Prostate gland (tissue), 2 donors: ENCODE data around the gene IL24. TPM values are rescaled to one million over a fixed set of nuclear protein-coding genes. Genes with fewer than 3 reads are reported as not detected.

Experiments
- DNase-seq: peaks from one replicate; pipeline ENCODE4 v3.0.0-alpha.2; 2019; ENCODE audit warnings: low spot score
- H3K27ac ChIP-seq, 2 donors: fragments of 200-600 bp; sonication (generic); 2 replicates each; pipeline ENCODE4 v1.5.1; 2017 to 2019
- H3K27me3 ChIP-seq: fragments of 200-600 bp; sonication (generic); replicated peaks from 2 replicates; pipeline ENCODE4 v1.5.1; 2019; ENCODE audit not compliant: insufficient read depth
- H3K36me3 ChIP-seq, 2 donors: fragments of 200-600 bp; sonication (generic); 1 replicate in 1 of 2; 2 replicates in 1 of 2; pipeline versions ENCODE4 v1.5.1 to v1.8.1; 2017 to 2019
- H3K4me1 ChIP-seq: fragments of 200-600 bp; sonication (generic); replicated peaks from 2 replicates; pipeline ENCODE4 v1.5.1; 2019
- H3K4me3 ChIP-seq, 2 donors: fragments of 200-600 bp; sonication (generic); 2 replicates each; pipeline ENCODE4 v1.5.1; 2017 to 2019
- H3K9me3 ChIP-seq: fragments of 200-600 bp; sonication (generic); 2 replicates; pipeline ENCODE4 v1.5.1; 2017
- CTCF ChIP-seq, 4 experiments: fragments of 200-600 bp in 2 of 4; fragments of 450-650 bp in 2 of 4; sonication (generic) in 2 of 4; IDR thresholded peaks; 1 replicate in 3 of 4; 2 replicates in 1 of 4; pipeline ENCODE4 v1.5.1; 2016 to 2019; ENCODE audit warnings: antibody characterized with exemption in 4 of 4, mild to moderate bottlenecking in 2 of 4, moderate library complexity in 2 of 4
- POLR2A ChIP-seq: fragments of 450-650 bp; IDR thresholded peaks from one replicate; pipeline ENCODE4 v1.6.1; 2016; ENCODE audit warnings: antibody characterized with exemption, mild to moderate bottlenecking
- POLR2AphosphoS5 ChIP-seq: sonication (generic); formaldehyde crosslinking; IDR thresholded peaks from one replicate; pipeline ENCODE4 v1.6.1; 2017; ENCODE audit warnings: antibody characterized with exemption
- WGBS: methylation state at CpG from one replicate; pipeline ENCODE4 v1.1.5; 2018; 5-methylcytosine and 5-hydroxymethylcytosine counted together
- intact Hi-C: fragments of 100-400 bp; cut with DNase I; formaldehyde crosslinking; loops from one replicate; pipeline ENCODE4 v1.14.2; 2022
- total RNA-seq, 2 donors: library from RNA; depleted of rRNA; stranded (reverse); fragments of >200 nt; gene quantifications; one replicate each; pipeline ENCODE4 v1.1.0, GENCODE V29; 2016

IL24 gene
- total RNA-seq, 2 donors from 2014 or later = not detected

DNA sequence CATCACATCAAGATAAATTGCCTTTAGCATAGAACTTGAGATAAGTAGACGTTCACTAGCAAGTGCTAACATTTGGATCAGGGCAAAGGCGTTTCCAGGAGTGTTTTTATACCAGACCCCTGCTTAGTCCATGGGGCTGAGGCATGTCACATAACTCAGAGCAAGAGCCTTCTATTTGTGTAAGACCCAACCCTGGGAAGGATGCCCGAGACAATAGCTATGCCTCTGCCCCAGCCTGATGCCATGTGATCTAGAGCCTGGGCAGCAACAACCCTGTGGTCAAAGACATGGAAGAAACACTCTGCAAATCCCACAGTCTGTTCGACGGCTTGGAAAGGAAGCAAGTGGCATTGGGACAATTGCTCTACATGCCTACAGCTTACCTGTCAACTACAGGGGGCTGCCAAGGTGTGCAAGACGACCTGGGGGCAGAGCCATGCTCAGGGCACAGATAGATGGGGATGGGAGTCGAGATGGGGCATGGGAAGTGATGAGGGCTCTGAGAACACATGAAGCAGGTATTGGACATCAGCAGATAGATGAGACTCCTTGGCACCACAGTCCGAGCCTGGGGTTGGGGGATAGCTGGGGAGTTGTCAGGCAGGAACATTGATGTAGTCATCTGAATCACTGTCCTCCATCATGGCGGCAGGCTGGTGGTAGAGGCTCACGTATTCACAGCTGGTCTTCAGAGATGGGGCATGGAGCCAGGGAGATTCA, 7.3 kb downstream of the IL24 start:
- H3K9me3 ChIP-seq = no peaks in the 10 kb centered on the region
- H3K4me1 ChIP-seq = no peaks in the 10 kb centered on the region
- no peaks in the 10 kb centered on the region for H3K27me3 ChIP-seq
- TF ChIP-seq POLR2A (no peak), CTCF (IDR thresholded peaks at IDR 0.05) (no peak), POLR2AphosphoS5 (no peak)
- no peak for DNase-seq
- WGBS = 88% methylated on average over 10 of the region's 10 CpGs
- no peak overlapping the region for H3K27ac ChIP-seq
- H3K36me3 ChIP-seq = no peaks in the 10 kb centered on the region
- no peak overlapping the region for H3K4me3 ChIP-seq
- intact Hi-C loops = no loop called here

- H3K9me3 ChIP-seq = no peaks in the 10 kb centered on the region
- no peak overlapping the region for H3K4me3 ChIP-seq
- no peak for DNase-seq
- H3K36me3 ChIP-seq = no peaks in the 10 kb centered on the region
- intact Hi-C loops = no loop called here
- 81% methylated on average over 4 of the region's 4 CpGs for WGBS
- TF ChIP-seq POLR2A = no peak
- TF ChIP-seq CTCF (IDR thresholded peaks at IDR 0.05) = no peak
- TF ChIP-seq POLR2AphosphoS5 = no peak
- H3K27ac ChIP-seq = no peak overlapping the region
- no peaks in the 10 kb centered on the region for H3K4me1 ChIP-seq
- no peaks in the 10 kb centered on the region for H3K27me3 ChIP-seq
These were observed 8.3 kb downstream of the IL24 start for GRCh38 chr1:206905295-206906164.

DNA sequence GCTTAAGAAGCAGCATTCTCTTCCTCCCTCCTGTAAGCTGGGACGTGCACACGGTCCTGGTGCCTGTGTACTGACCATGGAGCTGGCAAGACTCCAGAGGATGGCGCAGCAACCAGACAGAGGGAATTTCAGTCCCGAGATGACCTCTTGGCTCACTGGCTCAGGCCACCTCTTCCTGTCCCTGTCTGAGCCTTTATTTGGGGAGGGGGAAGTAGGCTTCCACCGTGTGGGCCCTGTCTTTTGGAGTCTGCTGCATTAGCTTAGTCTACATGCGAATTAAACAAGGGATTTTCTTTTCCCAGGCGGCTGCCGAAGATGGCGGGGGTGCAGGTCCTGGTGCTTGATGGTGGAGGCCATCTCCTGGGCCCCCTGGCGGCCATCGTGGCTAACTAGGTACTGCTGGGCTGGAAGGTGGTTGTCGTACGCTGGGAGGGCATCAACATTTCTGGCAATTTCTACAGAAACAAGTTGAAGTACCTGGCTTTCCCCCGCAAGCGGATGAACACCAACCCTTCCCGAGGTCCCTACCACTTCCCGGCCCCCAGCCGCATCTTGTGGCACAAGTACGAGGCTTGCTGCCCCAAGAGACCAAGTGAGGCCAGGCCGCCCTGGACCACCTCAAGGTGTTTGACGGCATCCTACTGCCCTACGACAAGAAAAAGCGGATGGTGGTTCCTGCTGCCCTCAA, 10.2 kb downstream of the IL24 start:
- H3K27me3 ChIP-seq = no peaks in the 10 kb centered on the region
- intact Hi-C loops = no loop called here
- DNase-seq = no peak

DNA sequence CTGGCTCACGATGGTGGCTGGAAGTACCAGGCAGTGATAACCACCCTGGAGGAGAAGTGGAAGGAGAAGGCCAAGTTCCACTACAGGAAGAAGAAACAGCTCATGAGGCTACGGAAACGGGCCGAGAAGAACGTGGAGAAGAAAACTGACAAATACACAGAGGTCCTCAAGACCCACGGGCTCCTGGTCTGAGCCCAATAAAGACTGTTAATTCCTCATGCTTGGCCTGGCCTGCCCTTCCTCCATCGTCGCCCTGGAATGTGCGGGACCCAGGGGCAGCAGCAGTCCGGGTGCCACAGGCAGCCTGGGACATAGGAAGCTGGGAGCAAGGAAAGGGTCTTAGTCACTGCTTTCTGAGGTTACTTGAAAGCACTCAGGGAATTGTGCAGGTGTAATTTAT, 10.8 kb downstream of the IL24 start:
- Histone ChIP-seq H3K4me1 (no peaks in the 10 kb centered on the region), H3K36me3 (no peaks in the 10 kb centered on the region), H3K4me3 (no peak overlapping the region), H3K9me3 (no peaks in the 10 kb centered on the region), H3K27me3 (no peaks in the 10 kb centered on the region), H3K27ac (no peak overlapping the region)
- no peak for DNase-seq
- TF ChIP-seq POLR2AphosphoS5 (no peak), CTCF (IDR thresholded peaks at IDR 0.05) (no peak), POLR2A (no peak)
- intact Hi-C loops = no loop called here
- WGBS = 90% methylated on average over 10 of the region's 10 CpGs

More for the DNA sequence above, 10.2 kb downstream of the IL24 start:
- no peaks in the 10 kb centered on the region for H3K4me1 ChIP-seq
- no peak for TF ChIP-seq CTCF (IDR thresholded peaks at IDR 0.05)
- TF ChIP-seq POLR2AphosphoS5 = no peak
- no peak for TF ChIP-seq POLR2A
- no peaks in the 10 kb centered on the region for H3K9me3 ChIP-seq
- H3K36me3 ChIP-seq = no peaks in the 10 kb centered on the region
- WGBS = 88% methylated on average over 23 of the region's 23 CpGs
- no peak overlapping the region for H3K4me3 ChIP-seq
- H3K27ac ChIP-seq = no peak overlapping the region
